DND-41 (cell line): Measurements from ENCODE around the gene PCDHB6.

Source experiments
- EZH2 ChIP-seq: IDR thresholded peaks from 3 replicates; pipeline ENCODE4 v1.6.1; 2012; ENCODE audit warnings: borderline replicate concordance, low read depth, mild to moderate bottlenecking, moderate library complexity, low read length, inconsistent platforms; ENCODE audit not compliant: severe bottlenecking
- TF ChIP-seq, protein P1 (sequence below): IDR thresholded peaks from 2 replicates; pipeline ENCODE4 v1.5.1; 2012; ENCODE audit warnings: borderline replicate concordance, low read length, moderate library complexity, mild to moderate bottlenecking; ENCODE audit not compliant: poor library complexity, severe bottlenecking; ENCODE audit errors: extremely low read depth

DNA sequence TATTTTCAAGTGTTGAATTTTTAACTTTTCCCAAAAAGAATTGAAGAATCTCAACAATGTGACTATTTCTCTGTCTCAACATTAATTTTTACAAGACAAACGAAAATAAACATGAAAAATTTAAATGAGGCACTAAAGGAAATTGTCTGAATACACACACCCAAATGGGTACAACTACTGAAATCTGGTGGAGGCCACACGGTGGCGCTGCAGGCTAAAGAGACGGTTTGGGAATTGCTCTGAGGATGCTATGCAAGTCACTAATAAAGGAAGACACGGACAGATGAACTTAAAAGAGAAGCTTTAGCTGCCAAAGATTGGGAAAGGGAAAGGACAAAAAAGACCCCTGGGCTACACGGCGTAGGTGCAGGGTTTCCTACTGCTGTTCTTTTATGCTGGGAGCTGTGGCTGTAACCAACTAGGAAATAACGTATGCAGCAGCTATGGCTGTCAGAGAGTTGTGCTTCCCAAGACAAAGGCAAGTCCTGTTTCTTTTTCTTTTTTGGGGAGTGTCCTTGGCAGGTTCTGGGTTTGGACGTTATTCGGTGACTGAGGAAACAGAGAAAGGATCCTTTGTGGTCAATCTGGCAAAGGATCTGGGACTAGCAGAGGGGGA is 42.4 kb downstream of the PCDHB6 start, which contains the start of gene PCDHB10:
- TF ChIP-seq, protein P1, sequence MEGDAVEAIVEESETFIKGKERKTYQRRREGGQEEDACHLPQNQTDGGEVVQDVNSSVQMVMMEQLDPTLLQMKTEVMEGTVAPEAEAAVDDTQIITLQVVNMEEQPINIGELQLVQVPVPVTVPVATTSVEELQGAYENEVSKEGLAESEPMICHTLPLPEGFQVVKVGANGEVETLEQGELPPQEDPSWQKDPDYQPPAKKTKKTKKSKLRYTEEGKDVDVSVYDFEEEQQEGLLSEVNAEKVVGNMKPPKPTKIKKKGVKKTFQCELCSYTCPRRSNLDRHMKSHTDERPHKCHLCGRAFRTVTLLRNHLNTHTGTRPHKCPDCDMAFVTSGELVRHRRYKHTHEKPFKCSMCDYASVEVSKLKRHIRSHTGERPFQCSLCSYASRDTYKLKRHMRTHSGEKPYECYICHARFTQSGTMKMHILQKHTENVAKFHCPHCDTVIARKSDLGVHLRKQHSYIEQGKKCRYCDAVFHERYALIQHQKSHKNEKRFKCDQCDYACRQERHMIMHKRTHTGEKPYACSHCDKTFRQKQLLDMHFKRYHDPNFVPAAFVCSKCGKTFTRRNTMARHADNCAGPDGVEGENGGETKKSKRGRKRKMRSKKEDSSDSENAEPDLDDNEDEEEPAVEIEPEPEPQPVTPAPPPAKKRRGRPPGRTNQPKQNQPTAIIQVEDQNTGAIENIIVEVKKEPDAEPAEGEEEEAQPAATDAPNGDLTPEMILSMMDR, result peak; percentile 77
- no peak for TF ChIP-seq EZH2
